ENCODE results near the gene KCMF1.

Gene KCMF1

DNA sequence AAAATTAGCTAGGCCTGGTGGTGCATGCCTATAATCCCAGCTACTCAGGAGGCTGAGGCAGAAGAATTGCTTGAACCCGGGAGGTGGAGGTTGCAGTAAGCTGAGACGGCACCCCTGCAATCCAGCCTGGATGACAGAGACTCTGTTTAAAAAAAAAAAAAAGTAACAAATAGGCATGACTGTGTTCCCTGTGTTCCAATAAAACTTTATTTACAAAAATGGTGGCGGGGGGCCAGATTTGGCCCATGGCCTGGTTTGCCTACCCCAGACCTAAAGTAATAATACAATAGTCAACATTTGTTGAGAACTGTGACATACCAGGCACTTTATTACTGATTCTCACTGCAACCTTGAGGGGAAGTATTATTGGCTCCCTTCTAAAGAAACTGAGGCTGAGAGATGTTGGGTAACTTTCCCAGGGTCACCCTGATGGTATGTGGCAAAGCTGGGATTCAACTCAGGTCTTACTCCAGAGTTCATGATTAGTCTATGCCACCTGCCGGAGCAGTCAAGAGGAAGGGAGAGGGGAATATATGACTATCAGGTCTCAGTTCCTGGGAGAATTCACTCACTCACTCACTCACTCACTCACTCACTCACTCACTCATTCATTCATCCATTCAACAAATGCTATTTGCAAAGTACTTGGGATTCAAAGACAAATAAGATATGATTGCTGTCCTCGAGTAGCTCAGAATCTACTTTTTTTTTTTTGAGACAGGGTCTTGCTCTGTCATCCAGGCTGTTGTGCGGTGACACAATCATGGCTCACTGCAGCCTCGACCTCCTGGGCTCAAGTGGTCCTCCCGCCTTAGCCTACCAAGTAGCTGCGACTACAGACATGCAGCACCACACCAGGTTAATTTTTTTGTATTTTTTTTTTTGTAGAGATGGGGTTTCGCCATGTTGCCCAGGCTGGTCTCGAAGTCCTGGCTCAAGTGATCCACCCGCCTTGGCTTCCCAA is 14.3 kb upstream of the KCMF1 start:
- DNase-seq (ENCODE audit: low spot score) = no peak

DNA sequence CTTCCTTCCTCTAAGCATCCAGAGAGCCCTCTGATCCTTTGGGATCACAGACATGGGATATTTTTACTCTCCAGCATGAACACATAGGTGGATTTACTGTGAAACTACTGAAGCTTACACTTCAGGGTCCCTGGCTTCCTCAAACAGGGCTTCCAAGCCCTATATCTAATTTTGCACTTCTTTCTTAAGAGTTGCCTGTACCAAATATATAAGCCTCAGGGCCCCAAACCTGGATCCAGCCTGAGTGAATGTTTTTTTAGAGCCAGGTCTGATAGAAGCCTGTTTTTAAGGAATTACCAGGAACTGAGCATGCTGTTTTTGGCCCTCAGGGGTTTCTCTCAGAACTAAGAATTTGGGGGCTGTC is 13.2 kb upstream of the KCMF1 start:
- no peak for DNase-seq (ENCODE audit: low spot score)

DNA sequence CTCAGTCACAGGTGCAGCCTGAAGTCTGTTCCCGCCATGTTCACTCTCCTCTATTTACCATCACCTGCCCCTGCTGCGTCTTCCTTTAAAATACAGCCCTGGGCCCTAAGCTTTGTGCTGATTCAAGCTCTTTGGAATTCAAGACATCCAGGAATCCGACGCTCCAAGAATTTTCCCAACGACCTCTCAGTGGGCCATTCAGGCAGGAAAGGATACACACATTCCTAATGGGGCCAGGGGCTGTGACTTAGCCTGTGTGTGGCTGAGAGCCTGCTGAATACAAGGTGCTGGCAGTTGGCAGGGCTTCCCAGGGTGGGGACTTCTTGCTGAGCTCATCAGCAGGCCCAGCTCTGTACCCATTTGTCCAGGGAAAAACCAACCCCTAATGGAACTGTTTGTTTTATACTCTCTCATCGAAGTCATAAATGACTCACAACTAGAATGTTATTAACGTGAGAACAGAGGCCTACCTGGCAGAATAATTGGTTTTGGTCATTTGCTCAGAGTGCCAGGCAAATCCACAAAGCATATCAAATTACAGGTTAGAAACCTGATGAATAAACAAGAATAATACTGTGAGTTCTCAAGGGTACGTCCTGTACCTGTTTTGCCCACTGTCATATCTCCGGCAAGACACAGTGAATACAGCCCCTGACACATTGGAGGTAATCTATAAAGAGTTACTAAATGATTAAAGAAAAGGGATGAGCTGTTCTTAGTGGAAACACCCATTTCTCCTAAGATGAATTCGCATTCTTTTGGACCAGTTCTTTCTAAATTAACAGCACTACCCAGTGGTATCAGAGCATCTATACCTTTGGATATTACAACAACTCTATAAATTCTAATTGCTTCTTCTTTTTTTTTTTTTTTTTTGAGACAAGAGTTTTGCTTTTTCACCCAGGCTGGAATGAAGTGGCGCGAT is 12.6 kb upstream of the KCMF1 start:
- DNase-seq (ENCODE audit: low spot score) = no peak

DNA sequence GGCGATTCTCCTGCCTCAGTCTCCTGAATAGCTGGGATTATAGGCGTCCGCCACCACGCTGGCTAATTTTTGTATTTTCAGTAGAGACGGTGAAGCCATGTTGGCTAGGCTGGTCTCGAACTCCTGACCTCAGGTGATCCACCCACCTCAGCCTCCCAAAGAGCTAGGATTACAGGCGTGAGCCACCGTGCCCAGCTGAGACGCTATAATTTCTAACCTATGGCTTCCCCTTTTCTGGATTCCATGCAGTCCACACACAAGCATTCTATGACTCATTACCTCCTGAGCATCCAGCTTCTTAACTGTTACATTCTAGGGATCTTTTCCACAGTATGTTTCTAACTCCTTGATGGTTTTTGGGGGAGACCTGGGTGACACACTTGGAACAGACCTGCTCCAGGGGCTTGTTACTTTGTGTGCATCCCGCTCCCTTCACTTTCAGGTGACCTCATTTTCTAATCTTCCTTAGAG is 11.8 kb upstream of the KCMF1 start:
- no peak for DNase-seq (ENCODE audit: low spot score)

DNA sequence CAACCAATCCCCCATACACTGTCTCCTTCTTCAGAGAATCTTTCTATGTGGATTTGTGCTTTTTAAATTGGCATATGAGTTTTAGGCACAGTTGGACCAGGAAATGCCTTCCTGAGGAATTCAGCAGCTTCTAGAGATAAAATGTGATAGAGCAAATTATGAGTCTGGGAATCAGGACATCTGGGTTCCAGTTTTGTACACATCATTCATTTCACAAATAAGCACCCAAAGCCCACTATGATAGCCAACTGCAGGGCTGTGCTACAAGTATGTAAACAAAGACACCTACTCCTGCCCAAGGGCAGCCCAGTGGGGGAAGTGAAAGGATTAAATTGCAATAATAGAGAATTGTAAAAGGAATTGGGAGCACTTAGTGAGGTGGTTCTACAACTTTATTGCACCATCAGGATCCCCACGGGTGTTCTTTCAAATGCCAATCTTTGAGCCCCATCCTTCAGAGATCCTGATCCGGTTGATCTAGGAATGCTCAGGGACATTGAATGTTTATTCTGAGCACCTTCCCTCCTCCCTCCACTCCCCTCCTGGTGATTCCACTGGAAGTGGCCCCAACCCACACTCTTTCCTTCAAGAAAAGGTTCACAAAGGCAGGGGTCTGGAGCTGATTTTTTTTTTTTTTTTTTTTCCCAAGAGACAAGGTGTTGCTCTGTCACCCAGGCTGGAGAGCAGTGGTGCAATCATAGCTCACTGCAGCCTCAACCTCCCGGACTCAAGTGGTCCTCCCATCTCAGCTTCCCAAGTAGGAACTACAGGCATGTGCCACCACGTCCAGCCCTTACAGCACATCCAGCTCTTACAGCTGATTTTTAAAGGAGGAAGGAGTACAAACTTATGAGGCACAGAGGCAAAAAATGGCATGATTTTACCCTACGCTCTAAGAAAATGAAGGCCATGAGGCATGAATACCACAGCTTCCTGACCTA is 11.1 kb upstream of the KCMF1 start:
- DNase-seq (ENCODE audit: low spot score) = no peak

DNA sequence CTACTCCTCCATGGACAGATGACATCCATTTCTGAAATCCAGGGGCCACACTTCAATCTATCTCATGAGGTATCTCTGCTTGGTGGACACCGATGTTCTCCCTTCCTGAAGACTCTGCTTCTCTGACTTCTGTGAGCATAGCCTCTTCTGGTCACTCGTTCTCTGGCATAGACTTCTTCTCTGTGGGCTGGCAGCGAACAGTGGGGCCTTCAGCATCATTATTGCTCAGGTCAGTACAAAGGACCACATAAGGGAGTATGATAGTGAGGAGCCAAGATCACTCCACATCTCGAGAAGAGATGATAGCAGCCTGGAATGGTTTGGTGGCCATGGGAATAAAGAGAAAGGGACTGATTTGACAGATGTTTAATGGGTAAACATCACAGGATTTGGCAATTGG is 8.0 kb upstream of the KCMF1 start:
- no peak for DNase-seq (ENCODE audit: low spot score)

DNA sequence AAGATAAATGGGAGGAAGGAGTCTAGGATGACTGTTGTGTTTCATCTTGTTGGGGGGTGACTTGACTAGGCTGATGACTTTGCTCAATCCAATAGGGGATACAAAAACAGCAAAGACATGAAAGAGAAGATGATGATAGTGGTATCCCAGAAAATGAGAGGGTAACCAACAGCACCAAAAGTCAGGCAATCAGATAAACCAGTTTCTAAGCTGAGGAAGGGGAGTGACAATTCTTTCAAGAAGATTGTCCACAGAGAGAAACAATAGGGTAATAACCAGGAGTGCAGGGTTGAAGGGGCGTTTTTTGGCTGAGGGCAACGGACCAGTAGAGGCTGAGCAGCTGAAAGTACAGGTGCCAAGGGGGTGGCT is 7.7 kb upstream of the KCMF1 start:
- DNase-seq (ENCODE audit: low spot score) = no peak

DNA sequence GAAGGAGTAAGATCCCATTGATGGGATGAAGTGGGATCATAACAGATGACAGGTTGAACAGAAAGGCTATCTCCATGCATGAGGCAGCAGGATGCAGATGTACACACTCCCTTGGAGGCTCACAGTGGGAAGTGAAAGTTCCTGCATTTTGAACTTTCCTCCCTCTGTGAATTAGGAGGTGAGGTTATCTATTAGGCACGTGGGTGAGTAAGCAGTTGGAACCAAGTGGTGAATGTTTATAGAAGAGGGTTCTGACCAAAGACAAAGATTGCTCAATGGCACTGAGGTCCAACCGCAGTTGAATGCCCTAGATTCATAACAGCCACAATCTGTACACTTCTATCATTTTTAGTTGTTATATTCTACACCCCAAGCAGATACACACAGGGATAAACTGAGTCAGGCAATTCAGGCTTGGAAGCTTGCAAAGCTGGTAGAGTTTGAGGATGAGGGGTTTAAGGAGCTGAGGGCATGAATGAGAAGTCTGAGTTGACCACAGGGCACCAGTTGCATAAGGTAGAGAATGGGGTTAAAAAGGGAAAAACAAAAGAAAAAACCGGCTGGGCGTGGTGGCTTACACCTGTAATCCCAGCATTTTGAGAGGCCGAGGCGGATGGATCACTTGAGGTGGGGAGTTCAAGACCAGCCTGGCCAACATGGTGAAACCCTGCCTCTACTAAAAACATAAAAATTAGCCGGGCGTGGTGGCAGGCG is 7.1 kb upstream of the KCMF1 start:
- DNase-seq (ENCODE audit: low spot score) = peak; percentile 6

DNA sequence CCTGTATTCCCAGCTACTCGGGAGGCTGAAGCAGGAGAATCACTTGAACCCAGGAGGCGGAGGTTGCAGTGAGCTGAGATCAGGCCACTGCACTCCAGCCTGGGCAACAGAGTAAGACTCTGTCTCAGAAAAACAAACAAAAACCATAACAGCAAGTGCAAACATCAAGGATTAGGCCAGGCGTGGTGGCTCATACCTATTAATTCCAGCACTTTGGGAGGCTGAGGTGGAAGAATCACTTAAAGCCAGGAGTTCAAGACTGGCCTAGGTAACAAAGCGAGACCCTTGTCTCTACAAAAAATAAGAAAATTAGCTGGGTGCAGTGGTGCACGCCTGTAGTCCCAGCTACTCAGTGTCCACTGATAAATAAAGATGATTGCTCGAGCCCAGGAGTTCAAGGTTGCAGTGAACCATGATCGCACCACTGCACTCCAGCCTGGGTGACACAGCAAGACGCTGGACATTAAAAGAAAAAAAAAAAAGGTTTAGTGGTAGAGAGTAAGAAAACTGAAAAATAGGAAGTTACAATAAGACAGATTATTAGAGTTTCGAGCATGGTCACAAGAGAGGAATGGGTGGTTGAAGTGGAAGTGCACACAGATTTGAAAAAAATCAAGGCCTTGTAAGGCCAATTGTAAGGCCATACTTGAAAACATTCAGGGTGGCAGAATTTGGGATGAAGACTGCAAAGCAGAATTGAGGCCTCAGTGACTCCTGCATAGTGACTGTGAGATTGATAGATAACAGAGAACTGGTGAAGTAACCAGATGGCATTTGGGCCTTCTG is 6.4 kb upstream of the KCMF1 start:
- DNase-seq (ENCODE audit: low spot score) = no peak

DNA sequence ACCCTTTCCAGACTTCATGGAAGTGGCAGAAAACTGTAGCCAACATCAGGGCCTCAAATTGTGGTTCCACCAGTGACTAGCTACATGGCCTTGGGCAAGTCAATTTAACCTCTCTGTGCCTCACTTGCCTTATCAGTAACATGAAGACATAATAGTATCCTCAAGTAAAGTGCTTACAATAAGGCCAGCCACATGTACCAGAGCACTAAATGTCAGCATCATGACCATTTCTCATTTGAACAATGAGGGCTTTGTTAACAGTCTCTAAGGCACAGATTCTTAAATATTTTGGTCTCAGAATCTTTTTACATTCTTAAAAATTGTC is 5.8 kb upstream of the KCMF1 start:
- DNase-seq (ENCODE audit: low spot score) = no peak

DNA sequence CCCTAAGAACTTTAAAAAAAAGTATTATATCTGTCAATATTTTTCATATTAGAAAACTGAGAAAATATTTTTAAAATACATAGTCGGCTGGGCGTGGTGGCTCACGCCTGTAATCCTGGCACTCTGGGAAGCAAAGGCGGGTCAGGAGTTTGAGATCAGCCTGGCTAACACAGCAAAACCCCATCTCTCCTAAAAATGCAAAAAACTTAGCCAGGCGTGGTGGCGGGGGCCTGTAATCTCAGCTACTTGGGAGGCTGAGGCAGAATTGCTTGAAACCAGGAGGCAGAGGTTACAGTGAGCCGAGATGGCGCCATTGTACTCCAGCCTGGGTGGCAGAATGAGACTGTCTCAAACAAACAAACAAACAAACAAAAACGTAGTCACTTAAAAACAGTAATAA is 5.1 kb upstream of the KCMF1 start:
- DNase-seq (ENCODE audit: low spot score) = no peak

DNA sequence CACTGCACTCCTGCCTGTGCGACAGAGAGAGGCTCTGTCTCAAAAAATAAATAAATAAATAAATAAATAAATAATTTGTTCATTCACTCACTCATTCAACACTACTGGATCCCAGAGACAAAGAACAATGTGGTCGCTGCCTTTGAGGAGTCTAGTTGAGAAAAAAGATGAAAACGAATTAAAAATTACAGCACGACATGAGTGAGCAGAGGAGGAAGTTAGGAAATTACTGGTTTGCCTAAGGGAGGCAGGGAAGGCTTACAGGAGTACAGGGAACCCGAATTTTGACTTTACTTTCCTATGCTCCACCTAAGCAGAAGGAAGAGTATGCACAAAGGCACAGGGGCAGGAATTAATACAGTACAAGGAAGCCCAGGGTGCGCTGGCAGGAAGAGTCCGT is 4.2 kb upstream of the KCMF1 start:
- no peak for DNase-seq (ENCODE audit: low spot score)

DNA sequence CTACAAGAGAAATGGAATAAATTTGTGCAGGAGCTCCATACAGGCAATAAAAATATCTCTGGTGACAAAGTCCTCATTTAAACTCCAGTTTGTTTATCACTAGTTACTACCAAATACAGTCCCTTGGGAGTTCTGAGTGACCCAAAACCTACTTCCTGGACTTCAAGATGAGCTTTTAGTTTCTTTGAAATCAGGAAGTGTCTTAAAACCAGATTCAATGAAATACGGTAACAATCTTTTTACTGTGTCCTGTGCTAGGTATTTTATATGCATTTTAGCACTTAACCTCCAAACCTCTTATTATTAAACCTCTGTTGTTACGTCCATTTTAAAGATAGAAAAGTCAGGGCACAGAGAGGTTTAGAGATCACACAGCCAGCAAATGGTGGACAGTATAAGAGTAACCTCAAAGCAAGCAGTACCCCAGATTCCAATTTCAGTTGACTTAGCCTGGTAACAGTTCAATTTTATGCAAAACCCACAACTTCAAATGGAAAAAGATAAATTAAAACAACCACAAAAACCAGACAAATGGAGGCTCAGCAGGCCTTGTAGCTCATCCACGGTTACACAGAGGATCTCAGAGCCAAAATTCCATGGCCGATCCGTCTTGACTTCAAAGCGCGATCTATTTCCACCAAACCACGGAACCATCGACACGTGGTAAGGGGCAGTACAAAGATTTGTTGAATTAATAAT is 1.3 kb upstream of the KCMF1 start:
- peak; percentile 30 for DNase-seq (ENCODE audit: low spot score)

DNA sequence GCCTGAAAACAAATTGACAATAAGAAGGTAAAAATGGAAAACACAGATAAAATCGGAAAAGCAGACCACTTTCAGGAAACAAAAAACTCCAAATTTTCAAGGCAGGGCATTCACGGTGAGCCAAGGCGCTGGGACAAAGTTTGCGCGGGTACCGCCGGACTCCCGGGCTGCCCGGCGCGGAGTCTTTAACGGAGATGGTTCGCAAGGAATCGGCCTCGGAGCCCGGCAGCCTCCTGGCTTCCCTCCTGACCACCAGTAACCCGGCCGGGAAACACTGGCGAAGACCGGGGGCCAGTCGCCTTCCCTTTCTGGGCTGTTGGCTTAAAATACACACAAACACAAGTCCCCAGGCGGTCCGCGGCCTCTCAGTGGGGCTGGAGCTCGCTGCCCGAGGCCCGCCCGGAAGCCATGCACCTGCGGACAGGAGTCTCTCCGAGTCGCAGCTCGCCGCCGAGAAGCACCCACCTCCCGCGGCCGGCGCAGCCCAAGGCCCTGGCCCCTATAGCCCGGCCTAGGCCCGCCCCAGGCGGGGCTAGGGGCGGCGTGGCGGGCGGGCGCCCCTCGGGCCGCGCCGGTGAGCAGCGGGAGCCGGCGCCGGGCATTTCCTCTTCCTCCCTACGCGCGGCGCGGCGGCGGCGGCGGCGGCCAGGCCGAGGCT is 622 bp upstream of the KCMF1 start:
- DNase-seq (ENCODE audit: low spot score) = peak; percentile 22

DNA sequence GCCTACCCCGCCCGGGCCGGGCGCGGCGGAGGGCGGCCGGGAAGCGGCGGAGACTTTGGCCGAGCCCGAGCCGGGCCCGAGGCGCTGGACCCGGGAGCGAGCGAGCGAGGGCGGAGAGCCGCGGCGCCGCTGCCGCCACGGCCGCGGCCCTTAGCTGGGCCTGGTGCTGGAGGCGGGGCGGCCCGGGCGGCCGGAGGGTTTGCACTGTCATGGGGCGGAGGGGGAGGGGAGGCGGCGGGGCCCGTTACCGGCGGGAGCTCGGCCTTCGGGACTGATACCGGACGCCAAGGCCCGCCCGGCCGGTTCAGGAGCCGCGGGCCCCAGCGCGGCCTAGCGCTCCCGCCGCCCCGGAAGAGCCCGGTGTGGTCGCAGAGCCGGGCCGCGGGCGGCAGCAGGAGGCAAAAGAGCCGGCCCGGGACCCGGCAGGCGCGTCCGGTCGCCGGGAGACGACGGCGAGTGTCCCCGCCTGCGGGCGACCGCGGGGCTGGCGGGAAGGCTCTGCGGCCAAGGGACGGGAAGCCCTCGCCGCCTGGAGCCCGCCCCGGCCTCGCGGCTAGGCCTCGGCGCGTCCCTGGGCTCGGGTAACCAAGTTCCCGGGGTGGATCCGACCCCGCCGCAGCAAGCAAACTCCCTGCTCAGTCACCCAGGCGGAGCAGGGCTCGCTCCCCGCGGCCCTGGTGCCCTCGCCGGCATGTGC is 697 bp downstream of the KCMF1 start:
- DNase-seq (ENCODE audit: low spot score) = no peak

DNA sequence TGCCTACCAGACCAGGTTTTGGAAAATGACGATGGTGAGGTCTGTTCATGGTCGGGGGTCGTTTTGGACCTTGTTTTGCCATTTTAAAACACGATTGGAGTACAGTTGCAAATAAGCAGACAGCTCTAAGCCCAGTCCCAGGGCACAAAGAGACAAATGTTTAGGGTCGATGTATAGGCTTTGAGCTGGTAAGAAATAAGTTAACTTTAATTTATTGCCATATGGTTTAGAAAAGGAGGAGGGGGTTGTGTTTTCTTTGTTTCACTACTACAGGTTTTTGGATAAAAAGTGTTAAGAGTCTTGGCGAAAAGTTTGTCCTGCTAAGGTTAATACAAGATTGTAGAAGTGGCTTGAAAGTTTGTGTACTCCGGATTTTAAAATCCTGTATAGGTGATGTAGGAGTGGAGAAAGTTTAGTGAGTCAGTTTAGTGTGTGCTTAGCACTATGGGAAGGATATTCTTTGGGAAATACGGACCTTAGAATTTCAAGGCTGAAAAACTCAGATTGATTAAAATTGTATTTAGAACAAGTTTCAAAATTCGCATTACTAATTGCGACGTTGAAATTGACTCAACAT is 1.3 kb downstream of the KCMF1 start:
- DNase-seq (ENCODE audit: low spot score) = no peak

DNA sequence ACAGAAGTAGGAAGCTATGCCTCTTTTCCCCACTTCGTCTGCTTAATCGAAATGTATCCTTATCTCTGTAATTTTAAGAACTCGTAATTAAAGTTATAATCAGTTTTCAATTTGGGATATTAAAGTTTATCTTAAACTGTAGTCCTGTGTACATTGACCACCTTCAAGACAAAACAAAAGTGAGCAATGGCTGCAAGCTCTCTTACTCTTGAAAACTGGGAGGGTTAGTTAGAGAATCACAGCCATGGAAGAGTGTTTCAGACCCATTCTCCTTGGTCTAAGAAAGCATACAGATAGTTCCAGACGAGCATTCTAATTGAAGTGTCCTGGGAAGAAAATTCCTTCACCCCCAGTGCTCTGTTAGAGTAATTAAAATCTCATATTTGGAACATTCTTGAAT is 2.0 kb downstream of the KCMF1 start:
- DNase-seq (ENCODE audit: low spot score) = no peak

DNA sequence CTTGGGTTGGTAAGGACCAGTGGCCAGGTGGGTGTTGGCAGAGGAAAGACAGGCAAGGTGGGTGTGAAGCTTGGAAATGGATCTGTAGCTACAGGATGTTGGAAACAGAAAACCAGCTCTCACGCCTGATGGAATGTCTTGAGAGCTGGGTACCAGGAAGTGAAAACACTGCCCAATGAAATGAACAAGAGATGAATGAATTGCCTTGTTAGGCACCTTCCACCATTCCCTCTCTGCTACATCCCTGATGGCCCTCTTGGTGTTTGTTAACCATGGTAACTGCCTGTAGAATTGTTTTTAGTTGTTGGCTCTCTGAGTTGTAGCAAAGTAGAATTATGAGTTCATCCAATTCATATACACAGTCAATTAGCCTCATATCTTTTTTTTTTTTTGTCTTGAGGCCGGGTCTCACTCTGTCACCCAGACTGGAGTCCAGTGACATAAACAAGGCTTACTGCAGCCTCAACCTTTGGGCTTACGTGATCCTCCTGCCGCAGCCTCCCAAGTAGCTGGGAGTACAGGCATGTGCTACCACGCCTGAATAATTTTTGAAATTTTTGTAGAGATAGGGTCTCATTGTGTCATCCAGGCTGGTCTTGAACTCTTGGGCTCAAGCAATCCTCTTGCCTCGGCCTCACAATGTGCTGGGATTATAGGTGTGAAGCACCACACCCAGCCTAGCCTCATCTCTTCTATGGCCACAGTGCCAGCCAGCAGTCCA is 9.5 kb downstream of the KCMF1 start:
- no peak for DNase-seq (ENCODE audit: low spot score)

All from pons (tissue), 1 donor.